ENCODE measurements around the gene FOXRED2.

The FOXRED2 gene

DNA sequence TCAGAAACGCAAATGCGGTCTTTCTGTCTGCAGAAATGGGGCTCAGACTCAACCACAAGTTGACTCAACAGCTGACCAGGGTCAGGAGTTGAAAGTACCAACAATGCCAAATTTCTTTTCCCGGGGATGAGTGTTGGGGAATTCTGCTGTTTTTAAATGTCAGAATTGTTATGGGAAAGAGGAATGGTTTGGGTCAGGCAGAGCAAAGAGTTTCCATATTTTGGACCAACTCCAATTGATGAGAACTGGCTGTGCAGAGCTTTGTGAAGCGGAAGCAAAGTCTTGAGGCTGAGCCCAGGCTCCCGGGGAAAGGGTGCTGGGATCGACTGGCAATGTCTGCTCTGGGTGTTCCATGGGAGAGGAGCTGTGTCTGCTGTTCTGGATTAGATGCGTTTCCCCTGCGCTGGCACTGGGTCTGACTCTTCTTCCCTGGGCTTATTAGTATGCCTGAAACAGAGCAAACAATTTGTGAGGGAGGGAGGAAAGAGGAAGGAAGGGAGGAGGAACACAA lies 61.6 kb downstream of the FOXRED2 start:
- no peak for FAIRE-seq

DNA sequence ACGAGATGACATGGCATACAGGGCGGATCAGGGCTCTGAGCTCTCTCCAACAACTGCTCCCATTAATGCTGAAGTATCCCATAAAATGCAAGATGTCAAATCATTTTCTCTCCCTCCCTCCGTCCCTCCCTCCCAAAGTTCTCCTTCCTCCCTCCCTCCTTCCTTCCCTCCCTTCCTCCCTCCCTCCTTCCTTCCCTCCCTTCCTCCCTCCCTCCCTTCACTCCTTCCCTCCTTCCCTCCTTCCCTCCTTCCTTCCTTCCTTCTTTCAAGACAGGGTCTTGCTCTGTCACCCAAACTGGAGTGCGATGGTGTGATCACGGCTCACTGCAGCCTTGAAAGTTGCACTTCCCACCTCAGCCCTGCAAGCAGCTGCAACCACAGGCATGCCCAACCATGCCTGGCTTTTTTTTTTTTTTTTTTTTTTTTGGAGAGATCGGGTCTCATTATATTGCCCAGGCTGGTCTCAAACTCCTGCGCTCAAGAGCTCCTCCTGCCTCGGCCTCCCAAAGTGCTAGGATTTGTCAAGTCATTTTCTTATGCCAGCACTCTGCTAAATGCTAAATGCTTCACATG lies 63.6 kb downstream of the FOXRED2 start:
- FAIRE-seq, result no peak

DNA sequence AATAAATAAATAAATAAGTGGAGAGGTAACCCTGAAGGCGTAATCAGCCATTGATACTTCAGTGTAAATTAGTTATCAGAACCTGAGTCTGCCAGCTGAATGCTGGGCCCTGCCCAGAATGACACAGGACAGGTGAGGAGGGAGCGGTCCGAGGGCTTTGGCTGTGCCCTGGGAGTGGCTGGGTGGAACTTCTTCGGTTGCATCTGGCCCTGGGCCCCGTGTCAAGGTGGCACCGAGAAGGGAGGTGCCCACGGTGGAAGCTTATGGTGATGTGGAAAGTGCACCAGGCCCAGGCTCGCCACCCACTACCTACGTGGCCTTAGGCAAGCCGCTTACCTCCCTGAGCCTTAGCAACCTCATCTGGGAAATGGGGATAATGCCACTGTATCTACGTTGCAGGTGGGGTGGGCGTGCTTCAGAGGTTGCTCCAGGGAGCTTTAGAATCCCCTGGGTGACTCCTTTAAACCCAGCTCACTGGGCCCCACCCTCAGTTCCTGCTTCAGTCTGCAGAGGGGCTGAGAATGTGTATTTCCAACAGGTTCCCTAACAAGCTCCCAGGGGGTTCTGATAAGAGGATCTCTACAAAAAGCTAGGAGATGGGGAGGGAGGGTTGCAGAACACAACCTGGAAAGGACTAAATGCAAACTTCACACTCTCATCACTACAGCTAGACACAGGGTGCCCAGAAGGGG lies 64.2 kb downstream of the FOXRED2 start:
- FAIRE-seq, result no peak

DNA sequence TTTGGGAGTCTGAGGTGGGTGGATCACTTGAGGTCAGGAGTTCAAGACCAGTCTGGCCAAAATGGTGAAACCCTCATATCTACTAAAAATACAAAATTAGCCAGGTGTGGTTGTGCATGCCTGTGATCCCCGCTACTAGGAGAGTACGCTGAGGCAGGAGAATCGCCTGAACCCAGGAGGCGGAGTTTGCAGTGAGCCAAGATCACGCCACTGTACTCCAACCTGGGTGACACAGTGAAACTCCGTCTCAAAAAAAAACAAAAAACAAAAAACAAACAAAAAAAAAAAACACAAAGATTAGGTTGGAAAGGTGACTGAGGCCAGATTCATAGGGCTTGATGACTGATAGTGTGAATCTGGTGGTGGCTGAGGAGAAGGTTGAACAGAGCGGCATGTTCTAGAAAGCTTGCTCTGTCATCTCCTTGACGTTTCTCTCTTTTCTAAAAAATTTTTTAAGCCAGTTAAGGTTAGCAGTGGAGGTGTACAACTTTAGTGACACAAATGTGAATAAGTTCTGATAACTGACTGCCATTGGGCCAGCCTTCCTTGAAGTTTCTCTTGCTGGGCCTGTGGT lies 66.3 kb downstream of the FOXRED2 start:
- FAIRE-seq, result no peak

DNA sequence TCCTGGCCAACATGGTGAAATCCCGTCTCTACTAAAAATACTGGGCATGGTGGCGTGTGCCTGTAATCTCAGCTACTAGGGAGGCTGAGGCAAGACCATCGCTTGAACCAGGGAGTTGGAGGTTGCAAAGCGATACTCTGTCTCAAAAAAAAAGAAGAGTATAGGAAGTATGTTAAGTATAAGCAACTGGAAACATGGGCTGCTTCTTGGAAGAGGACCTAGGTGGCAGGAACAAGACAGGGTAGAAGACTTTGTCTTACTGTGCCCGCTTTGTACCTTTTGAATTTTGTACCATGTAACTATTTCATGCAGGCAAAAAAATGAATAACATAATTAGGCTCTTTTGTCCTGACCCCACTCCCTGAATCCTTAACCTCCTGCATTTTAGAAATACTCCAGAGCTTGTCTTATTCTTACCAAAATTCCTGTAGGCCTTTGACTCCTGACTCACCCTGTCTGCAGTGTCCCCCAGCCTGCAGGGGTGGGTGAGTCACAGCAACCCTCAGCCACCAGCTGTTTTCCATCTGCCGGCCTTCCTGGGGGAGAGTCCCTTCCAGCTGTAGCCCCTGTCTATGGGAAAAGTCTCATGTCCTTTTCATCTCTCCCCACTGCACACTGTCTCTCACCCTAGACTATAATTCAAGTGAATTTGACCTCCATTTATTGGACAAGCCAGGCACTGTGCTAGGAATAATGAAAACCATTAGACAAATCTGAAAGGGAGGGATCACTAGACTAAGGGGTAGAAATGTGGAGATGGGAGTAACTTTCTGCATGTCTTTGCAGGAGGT lies 67.2 kb downstream of the FOXRED2 start:
- no peak for FAIRE-seq

Measured in TTC549 (cell line).